GM06990 (cell line): Measurements from ENCODE around the gene HTT-AS.

ENCODE experiments used
- DNase-seq: peaks from one replicate; pipeline ENCODE4 v3.0.0-alpha.2; 2011; ENCODE audit not compliant: insufficient read length; ENCODE audit errors: extremely low read depth
- H3K27me3 ChIP-seq: replicated peaks from 2 replicates; pipeline ENCODE4 v1.6.0; 2011; ENCODE audit warnings: low read length; ENCODE audit not compliant: control insufficient read depth, insufficient read depth
- H3K36me3 ChIP-seq: 2 replicates; pipeline ENCODE4 v1.5.1; 2011; ENCODE audit warnings: low read length; ENCODE audit not compliant: control insufficient read depth, insufficient read depth
- H3K4me3 ChIP-seq: replicated peaks from 2 replicates; pipeline ENCODE4 v1.5.1; 2011; ENCODE audit warnings: low read depth, mild to moderate bottlenecking, control low read depth, low read length
- TF ChIP-seq, protein P1 (sequence below): IDR thresholded peaks from 2 replicates; pipeline ENCODE4 v1.5.1; 2011; ENCODE audit warnings: low read length, control low read depth, mild to moderate bottlenecking, inconsistent platforms; ENCODE audit not compliant: insufficient read depth, poor library complexity, severe bottlenecking

The HTT-AS gene

DNA sequence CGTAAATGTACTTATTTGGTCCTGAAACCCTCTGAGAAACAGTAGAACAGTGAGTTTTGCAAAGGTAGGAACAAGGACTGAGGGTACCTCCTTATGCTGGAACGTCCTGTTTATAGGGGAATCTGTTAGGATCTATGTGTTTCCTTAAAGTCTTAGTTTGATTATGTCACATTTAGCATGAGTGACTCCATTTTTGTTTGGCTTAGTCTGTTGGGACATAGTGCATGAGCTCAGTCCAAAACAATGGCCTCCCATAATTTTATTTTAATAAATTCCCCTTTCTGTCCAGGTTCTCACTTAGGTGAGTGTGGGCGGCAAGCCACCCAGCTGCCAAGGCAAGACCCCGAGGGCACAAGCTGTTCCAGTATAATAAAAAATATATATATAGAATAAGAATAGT lies 27.7 kb downstream of the HTT-AS start:
- H3K4me3 ChIP-seq, result no peak overlapping the region
- no peak for DNase-seq
- H3K27me3 ChIP-seq, result no peaks in the 10 kb centered on the region
- TF ChIP-seq, protein P1, sequence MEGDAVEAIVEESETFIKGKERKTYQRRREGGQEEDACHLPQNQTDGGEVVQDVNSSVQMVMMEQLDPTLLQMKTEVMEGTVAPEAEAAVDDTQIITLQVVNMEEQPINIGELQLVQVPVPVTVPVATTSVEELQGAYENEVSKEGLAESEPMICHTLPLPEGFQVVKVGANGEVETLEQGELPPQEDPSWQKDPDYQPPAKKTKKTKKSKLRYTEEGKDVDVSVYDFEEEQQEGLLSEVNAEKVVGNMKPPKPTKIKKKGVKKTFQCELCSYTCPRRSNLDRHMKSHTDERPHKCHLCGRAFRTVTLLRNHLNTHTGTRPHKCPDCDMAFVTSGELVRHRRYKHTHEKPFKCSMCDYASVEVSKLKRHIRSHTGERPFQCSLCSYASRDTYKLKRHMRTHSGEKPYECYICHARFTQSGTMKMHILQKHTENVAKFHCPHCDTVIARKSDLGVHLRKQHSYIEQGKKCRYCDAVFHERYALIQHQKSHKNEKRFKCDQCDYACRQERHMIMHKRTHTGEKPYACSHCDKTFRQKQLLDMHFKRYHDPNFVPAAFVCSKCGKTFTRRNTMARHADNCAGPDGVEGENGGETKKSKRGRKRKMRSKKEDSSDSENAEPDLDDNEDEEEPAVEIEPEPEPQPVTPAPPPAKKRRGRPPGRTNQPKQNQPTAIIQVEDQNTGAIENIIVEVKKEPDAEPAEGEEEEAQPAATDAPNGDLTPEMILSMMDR, result no peak
- no peaks in the 10 kb centered on the region for H3K36me3 ChIP-seq

- H3K27me3 ChIP-seq, result no peaks in the 10 kb centered on the region
- DNase-seq, result peak; percentile 79
- H3K36me3 ChIP-seq, result no peaks in the 10 kb centered on the region
- TF ChIP-seq, protein P1, result no peak
- H3K4me3 ChIP-seq, result no peak overlapping the region
These were observed 28.2 kb downstream of the HTT-AS start for GRCh38 chr4:3046162-3046561.

GRCh38 chr4:3044870-3045819 lies 29.2 kb downstream of the HTT-AS start:
- DNase-seq, result peak; percentile 72

DNA sequence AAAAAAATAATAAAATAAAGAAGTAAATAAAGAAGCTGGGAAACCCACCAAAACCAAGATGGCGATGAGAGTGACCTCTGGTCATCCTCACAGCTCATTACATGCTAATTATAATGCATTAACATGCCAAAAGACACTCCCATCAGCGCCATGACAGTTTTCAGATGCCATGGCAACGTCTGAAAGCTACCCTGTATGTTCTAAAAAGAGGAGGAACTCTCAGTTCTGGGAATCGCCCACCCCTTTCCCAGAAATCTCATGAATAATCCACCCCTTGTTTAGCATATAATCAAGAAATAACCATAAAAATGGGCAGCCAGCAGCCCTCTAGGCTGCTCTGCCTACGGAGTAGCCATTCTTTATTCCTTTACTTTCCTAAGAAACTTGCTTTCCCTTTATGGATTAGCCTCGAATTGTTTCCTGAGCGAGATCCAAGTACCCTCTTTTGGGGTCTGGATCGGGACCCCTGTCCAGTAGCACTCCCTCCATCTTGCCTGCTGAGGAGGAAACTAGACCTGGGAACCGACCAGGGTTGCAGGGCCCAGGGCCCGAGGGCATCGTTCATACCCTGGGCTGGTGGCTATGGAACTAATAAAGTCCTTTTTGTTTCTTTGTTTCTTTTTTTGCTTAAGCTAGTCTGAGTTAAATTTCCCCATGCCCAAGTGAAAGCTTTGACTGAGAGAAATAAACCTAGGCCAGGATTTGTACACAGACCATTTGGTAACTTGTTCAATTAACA lies 30.9 kb downstream of the HTT-AS start:
- Histone ChIP-seq H3K27me3 (no peaks in the 10 kb centered on the region), H3K36me3 (no peaks in the 10 kb centered on the region), H3K4me3 (no peak overlapping the region)
- no peak for DNase-seq
- TF ChIP-seq, protein P1, result no peak

More at GRCh38 chr4:3044870-3045819, 29.2 kb downstream of the HTT-AS start:
- no peaks in the 10 kb centered on the region for H3K36me3 ChIP-seq
- TF ChIP-seq, protein P1, result peak; percentile 9
- H3K27me3 ChIP-seq, result no peaks in the 10 kb centered on the region
- H3K4me3 ChIP-seq, result no peak overlapping the region

DNA sequence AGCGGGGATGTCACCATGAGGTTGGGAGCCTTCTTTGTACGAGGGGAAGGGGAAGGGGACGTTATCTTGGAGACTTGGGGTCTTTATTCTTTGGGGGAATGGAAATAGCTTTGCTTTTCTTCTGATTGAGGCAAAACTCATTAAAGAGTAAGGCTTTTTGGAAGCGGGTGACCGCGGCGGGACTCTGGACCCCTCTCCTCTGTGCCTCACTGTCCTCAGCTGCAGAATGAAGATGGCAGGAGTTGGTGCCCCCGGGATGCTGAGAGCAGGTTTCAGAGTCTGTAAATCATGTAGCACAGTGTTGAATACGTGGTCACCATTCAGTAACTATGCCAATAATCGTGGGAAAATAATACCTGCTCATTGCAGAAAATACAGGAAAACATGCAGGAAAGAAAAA lies 32.1 kb downstream of the HTT-AS start:
- no peak for DNase-seq
- TF ChIP-seq, protein P1, result no peak
- peak overlapping the region; percentile 82 for H3K4me3 ChIP-seq

More for the DNA sequence above, 32.1 kb downstream of the HTT-AS start:
- H3K27me3 ChIP-seq, result no peaks in the 10 kb centered on the region
- H3K36me3 ChIP-seq, result no peaks in the 10 kb centered on the region
